Measurements from ENCODE around the gene POC1B. TPM values are rescaled to one million over a fixed set of nuclear protein-coding genes. Genes with fewer than 3 reads are reported as not detected.

Gene POC1B
- total and polyA plus RNA-seq, 4 donors = 5.0 to 28.2 (median 7.6) TPM

- no peak for TF ChIP-seq SP1 (IDR thresholded peaks at IDR 0.05)
- no peak for TF ChIP-seq FOXA2 (IDR thresholded peaks at IDR 0.05)
- TF ChIP-seq, protein P1, sequence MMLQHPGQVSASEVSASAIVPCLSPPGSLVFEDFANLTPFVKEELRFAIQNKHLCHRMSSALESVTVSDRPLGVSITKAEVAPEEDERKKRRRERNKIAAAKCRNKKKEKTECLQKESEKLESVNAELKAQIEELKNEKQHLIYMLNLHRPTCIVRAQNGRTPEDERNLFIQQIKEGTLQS (IDR thresholded peaks at IDR 0.05) = no peak
- TF ChIP-seq GABPA (IDR thresholded peaks at IDR 0.05 in 1 of 2, conservative IDR thresholded peaks at IDR 0.05 in 1 of 2) = no peak
- TF ChIP-seq RAD21 (IDR thresholded peaks at IDR 0.05) = no peak
- TF ChIP-seq NR2F2 (IDR thresholded peaks at IDR 0.05) = no peak
- no peak for TF ChIP-seq TAF1 (conservative IDR thresholded peaks at IDR 0.05)
- TF ChIP-seq, protein P2, sequence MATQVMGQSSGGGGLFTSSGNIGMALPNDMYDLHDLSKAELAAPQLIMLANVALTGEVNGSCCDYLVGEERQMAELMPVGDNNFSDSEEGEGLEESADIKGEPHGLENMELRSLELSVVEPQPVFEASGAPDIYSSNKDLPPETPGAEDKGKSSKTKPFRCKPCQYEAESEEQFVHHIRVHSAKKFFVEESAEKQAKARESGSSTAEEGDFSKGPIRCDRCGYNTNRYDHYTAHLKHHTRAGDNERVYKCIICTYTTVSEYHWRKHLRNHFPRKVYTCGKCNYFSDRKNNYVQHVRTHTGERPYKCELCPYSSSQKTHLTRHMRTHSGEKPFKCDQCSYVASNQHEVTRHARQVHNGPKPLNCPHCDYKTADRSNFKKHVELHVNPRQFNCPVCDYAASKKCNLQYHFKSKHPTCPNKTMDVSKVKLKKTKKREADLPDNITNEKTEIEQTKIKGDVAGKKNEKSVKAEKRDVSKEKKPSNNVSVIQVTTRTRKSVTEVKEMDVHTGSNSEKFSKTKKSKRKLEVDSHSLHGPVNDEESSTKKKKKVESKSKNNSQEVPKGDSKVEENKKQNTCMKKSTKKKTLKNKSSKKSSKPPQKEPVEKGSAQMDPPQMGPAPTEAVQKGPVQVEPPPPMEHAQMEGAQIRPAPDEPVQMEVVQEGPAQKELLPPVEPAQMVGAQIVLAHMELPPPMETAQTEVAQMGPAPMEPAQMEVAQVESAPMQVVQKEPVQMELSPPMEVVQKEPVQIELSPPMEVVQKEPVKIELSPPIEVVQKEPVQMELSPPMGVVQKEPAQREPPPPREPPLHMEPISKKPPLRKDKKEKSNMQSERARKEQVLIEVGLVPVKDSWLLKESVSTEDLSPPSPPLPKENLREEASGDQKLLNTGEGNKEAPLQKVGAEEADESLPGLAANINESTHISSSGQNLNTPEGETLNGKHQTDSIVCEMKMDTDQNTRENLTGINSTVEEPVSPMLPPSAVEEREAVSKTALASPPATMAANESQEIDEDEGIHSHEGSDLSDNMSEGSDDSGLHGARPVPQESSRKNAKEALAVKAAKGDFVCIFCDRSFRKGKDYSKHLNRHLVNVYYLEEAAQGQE (IDR thresholded peaks at IDR 0.05) = no peak
- Histone ChIP-seq H3K4me1 (ENCODE audit: control insufficient read depth in 4 of 4, insufficient read depth in 4 of 4, low read length in 3 of 4) (peaks cover 0 to 2% (median 0%) of the 10 kb centered on the region in 4 donors), H3K9me3 (ENCODE audit: control insufficient read depth in 4 of 4, low read length in 3 of 4) (no peaks in the 10 kb centered on the region), H3K27ac (ENCODE audit: low read depth in 1 of 2, low read length in 2 of 2) (no peak overlapping the region), H3K9ac (ENCODE audit: low read depth in 1 of 2, low read length in 2 of 2) (no peak overlapping the region), H3K27me3 (ENCODE audit: control insufficient read depth in 4 of 4, insufficient read depth in 4 of 4, low read length in 3 of 4) (no peaks in the 10 kb centered on the region), H3K4me3 (ENCODE audit: low read depth in 1 of 3, low read length in 3 of 3) (no peak overlapping the region), H3K36me3 (ENCODE audit: control insufficient read depth in 4 of 4, insufficient read depth in 3 of 4, low read depth in 1 of 4, low read length in 3 of 4) (no peaks in the 10 kb centered on the region)
- WGBS = 93% methylated on average over 6 of the region's 6 CpGs
- DNase-seq (ENCODE audit: low spot score) = no peak
These were observed 113.2 kb downstream of the POC1B start for GRCh38 chr12:89412665-89413064.

GRCh38 chr12:89411846-89412245 is 114.0 kb downstream of the POC1B start:
- Histone ChIP-seq H3K9me3 (ENCODE audit: control insufficient read depth in 4 of 4, low read length in 3 of 4) (no peaks in the 10 kb centered on the region), H3K9ac (ENCODE audit: low read depth in 1 of 2, low read length in 2 of 2) (no peak overlapping the region), H3K27me3 (ENCODE audit: control insufficient read depth in 4 of 4, insufficient read depth in 4 of 4, low read length in 3 of 4) (no peaks in the 10 kb centered on the region), H3K27ac (ENCODE audit: low read depth in 1 of 2, low read length in 2 of 2) (no peak overlapping the region), H3K36me3 (ENCODE audit: control insufficient read depth in 4 of 4, insufficient read depth in 3 of 4, low read depth in 1 of 4, low read length in 3 of 4) (no peaks in the 10 kb centered on the region), H3K4me3 (ENCODE audit: low read depth in 1 of 3, low read length in 3 of 3) (no peak overlapping the region), H3K4me1 (ENCODE audit: control insufficient read depth in 4 of 4, insufficient read depth in 4 of 4, low read length in 3 of 4) (peaks cover 0 to 2% (median 0%) of the 10 kb centered on the region in 4 donors)
- DNase-seq (ENCODE audit: low spot score) = no peak
- WGBS = 79% methylated on average over 4 of the region's 4 CpGs
- TF ChIP-seq HNF4G (IDR thresholded peaks at IDR 0.05) (no peak), FOXA1 (IDR thresholded peaks at IDR 0.05) (no peak), FOXA2 (IDR thresholded peaks at IDR 0.05) (no peak), NR2F2 (IDR thresholded peaks at IDR 0.05) (no peak), CTCF (IDR thresholded peaks at IDR 0.05; ENCODE audit: low read depth, low read length, missing input control) (no peak), SP1 (IDR thresholded peaks at IDR 0.05) (no peak), EGR1 (IDR thresholded peaks at IDR 0.05; ENCODE audit: low read depth in 2 of 2) (no peak), RAD21 (IDR thresholded peaks at IDR 0.05) (no peak), TAF1 (conservative IDR thresholded peaks at IDR 0.05) (no peak), RXRA (IDR thresholded peaks at IDR 0.05) (no peak), GABPA (IDR thresholded peaks at IDR 0.05 in 1 of 2, conservative IDR thresholded peaks at IDR 0.05 in 1 of 2) (no peak), HNF4A (conservative IDR thresholded peaks at IDR 0.05) (no peak), JUND (IDR thresholded peaks at IDR 0.05) (no peak), YY1 (IDR thresholded peaks at IDR 0.05) (no peak)
- TF ChIP-seq, protein P3, sequence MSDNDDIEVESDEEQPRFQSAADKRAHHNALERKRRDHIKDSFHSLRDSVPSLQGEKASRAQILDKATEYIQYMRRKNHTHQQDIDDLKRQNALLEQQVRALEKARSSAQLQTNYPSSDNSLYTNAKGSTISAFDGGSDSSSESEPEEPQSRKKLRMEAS (IDR thresholded peaks at IDR 0.05) = no peak
- TF ChIP-seq, protein P2 (IDR thresholded peaks at IDR 0.05) = no peak
- TF ChIP-seq, protein P1 (IDR thresholded peaks at IDR 0.05) = no peak
- TF ChIP-seq, protein P4, sequence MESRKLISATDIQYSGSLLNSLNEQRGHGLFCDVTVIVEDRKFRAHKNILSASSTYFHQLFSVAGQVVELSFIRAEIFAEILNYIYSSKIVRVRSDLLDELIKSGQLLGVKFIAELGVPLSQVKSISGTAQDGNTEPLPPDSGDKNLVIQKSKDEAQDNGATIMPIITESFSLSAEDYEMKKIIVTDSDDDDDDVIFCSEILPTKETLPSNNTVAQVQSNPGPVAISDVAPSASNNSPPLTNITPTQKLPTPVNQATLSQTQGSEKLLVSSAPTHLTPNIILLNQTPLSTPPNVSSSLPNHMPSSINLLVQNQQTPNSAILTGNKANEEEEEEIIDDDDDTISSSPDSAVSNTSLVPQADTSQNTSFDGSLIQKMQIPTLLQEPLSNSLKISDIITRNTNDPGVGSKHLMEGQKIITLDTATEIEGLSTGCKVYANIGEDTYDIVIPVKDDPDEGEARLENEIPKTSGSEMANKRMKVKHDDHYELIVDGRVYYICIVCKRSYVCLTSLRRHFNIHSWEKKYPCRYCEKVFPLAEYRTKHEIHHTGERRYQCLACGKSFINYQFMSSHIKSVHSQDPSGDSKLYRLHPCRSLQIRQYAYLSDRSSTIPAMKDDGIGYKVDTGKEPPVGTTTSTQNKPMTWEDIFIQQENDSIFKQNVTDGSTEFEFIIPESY (IDR thresholded peaks at IDR 0.05) = no peak
